Activated naive CD4-positive, alpha-beta T cell treated with anti-CD3 and anti-CD28 coated beads for 36 hours (primary cell): ENCODE data around the gene ELMO3. TPM values are rescaled to one million over a fixed set of nuclear protein-coding genes. Genes with fewer than 3 reads are reported as not detected.

Experiments
- CTCF ChIA-PET: fragments of 350-600 bp; sonication (Branson Sonifier 250); formaldehyde crosslinking; loops from one replicate; lab custom pipeline; 2021; ENCODE audit warnings: antibody characterized with exemption; lab: Charles Lee
- DNase-seq: peaks from one replicate; pipeline ENCODE4 v3.0.0-alpha.2; 2020
- H3K27ac Mint-ChIP-seq: one replicate; pipeline ENCODE4 v1.8.0; 2021; ENCODE audit warnings: mild to moderate bottlenecking, mixed read lengths
- H3K27me3 Mint-ChIP-seq: one replicate; pipeline ENCODE4 v1.8.0; 2021; ENCODE audit warnings: low read depth, mixed read lengths
- H3K36me3 Mint-ChIP-seq: one replicate; pipeline ENCODE4 v1.8.0; 2021; ENCODE audit warnings: low read depth, mixed read lengths
- H3K4me1 Mint-ChIP-seq: one replicate; pipeline ENCODE4 v1.8.0; 2021; ENCODE audit warnings: low read depth, mixed read lengths
- H3K4me3 Mint-ChIP-seq: one replicate; pipeline ENCODE4 v1.8.0; 2021; ENCODE audit warnings: mild to moderate bottlenecking, moderate library complexity, mixed read lengths
- H3K9me3 Mint-ChIP-seq: one replicate; pipeline ENCODE4 v1.8.0; 2021; ENCODE audit warnings: mixed read lengths
- intact Hi-C: fragments of 100-400 bp; cut with micrococcal nuclease; formaldehyde crosslinking; loops from one replicate; pipeline ENCODE4 v1.15.1; 2023
- total RNA-seq, 2 experiments: library from RNA; stranded (reverse); gene quantifications; one replicate each; pipeline ENCODE4 v1.2.3, GENCODE V29; 2021

ELMO3 gene
- total RNA-seq, 2 experiments from 2014 or later, result 3.8 to 4.4 TPM

- Mint-ChIP-seq H3K4me3 (peak overlapping the region; percentile 86), H3K27me3 (no peaks in the 10 kb centered on the region), H3K27ac (no peak overlapping the region), H3K9me3 (no peaks in the 10 kb centered on the region), H3K36me3 (peaks cover 25% of the 10 kb centered on the region), H3K4me1 (peaks cover 43% of the 10 kb centered on the region)
- no peak for DNase-seq
- CTCF ChIA-PET, result interaction anchor here (0.6 to 1.7 kb wide), 3 partner anchors 9 to 216 kb away, joined by 3 to 6 read pairs (median 3); no protein-coding TSS in a partner anchor
- intact Hi-C loops, result no loop called here
Observed at GRCh38 chr16:67193536-67193935, 5.4 kb upstream of the ELMO3 start.

GRCh38 chr16:67194260-67194659 is 4.7 kb upstream of the ELMO3 start:
- CTCF ChIA-PET, result interaction anchor here (1.7 kb wide), 1 partner anchor 10 kb away, joined by 6 read pairs; no protein-coding TSS in a partner anchor
- intact Hi-C loops, result no loop called here
- DNase-seq, result no peak
- no peak overlapping the region for H3K27ac Mint-ChIP-seq
- H3K27me3 Mint-ChIP-seq, result no peaks in the 10 kb centered on the region
- peaks cover 43% of the 10 kb centered on the region for H3K4me1 Mint-ChIP-seq
- H3K9me3 Mint-ChIP-seq, result no peaks in the 10 kb centered on the region
- H3K36me3 Mint-ChIP-seq, result peaks cover 25% of the 10 kb centered on the region
- H3K4me3 Mint-ChIP-seq, result peak overlapping the region; percentile 86

GRCh38 chr16:67195676-67196075 is 3.3 kb upstream of the ELMO3 start:
- Mint-ChIP-seq H3K36me3 (peaks cover 28% of the 10 kb centered on the region), H3K27ac (no peak overlapping the region), H3K9me3 (no peaks in the 10 kb centered on the region), H3K4me3 (no peak overlapping the region), H3K27me3 (no peaks in the 10 kb centered on the region), H3K4me1 (peaks cover 43% of the 10 kb centered on the region)
- intact Hi-C loops, result no loop called here
- no peak for DNase-seq
- CTCF ChIA-PET, result interaction anchor here (0.9 kb wide), 1 partner anchor 234 kb away, joined by 3 read pairs; no protein-coding TSS in a partner anchor

- H3K9me3 Mint-ChIP-seq, result no peaks in the 10 kb centered on the region
- DNase-seq, result no peak
- no peak overlapping the region for H3K4me3 Mint-ChIP-seq
- CTCF ChIA-PET, result interaction anchor here (0.9 to 2.9 kb wide), 2 partner anchors 12 to 235 kb away, joined by 3 to 10 read pairs; no protein-coding TSS in a partner anchor
- H3K27ac Mint-ChIP-seq, result no peak overlapping the region
- H3K27me3 Mint-ChIP-seq, result no peaks in the 10 kb centered on the region
- peaks cover 39% of the 10 kb centered on the region for H3K4me1 Mint-ChIP-seq
- intact Hi-C loops, result no loop called here
- peaks cover 31% of the 10 kb centered on the region for H3K36me3 Mint-ChIP-seq
Observed at GRCh38 chr16:67196881-67197280, 2.0 kb upstream of the ELMO3 start.

GRCh38 chr16:67197704-67198103 is 1.2 kb upstream of the ELMO3 start:
- Mint-ChIP-seq H3K36me3 (peaks cover 29% of the 10 kb centered on the region), H3K4me1 (peaks cover 35% of the 10 kb centered on the region), H3K4me3 (no peak overlapping the region), H3K27ac (no peak overlapping the region), H3K27me3 (no peaks in the 10 kb centered on the region), H3K9me3 (no peaks in the 10 kb centered on the region)
- CTCF ChIA-PET, result interaction anchor here (0.9 to 2.9 kb wide), 8 partner anchors 7 to 180 kb away, joined by 3 to 10 read pairs (median 4); partner anchors contain the start of gene EXOC3L1
- DNase-seq, result no peak
- intact Hi-C loops, result no loop called here

GRCh38 chr16:67198238-67198734 is 645 bp upstream of the ELMO3 start:
- intact Hi-C loops, result no loop called here
- peak; percentile 33 for DNase-seq
- no peak overlapping the region for H3K27ac Mint-ChIP-seq
- H3K9me3 Mint-ChIP-seq, result no peaks in the 10 kb centered on the region
- peaks cover 27% of the 10 kb centered on the region for H3K36me3 Mint-ChIP-seq
- peaks cover 29% of the 10 kb centered on the region for H3K4me1 Mint-ChIP-seq
- H3K4me3 Mint-ChIP-seq, result no peak overlapping the region
- CTCF ChIA-PET, result interaction anchor here (0.9 to 2.9 kb wide), 8 partner anchors 8 to 180 kb away, joined by 3 to 10 read pairs (median 4); partner anchors contain the start of gene EXOC3L1
- no peaks in the 10 kb centered on the region for H3K27me3 Mint-ChIP-seq

- DNase-seq, result no peak
- Mint-ChIP-seq H3K4me3 (no peak overlapping the region), H3K27ac (no peak overlapping the region), H3K36me3 (peaks cover 26% of the 10 kb centered on the region), H3K27me3 (no peaks in the 10 kb centered on the region), H3K9me3 (no peaks in the 10 kb centered on the region), H3K4me1 (peaks cover 18% of the 10 kb centered on the region)
- intact Hi-C loops, result no loop called here
- CTCF ChIA-PET, result interaction anchor here (0.6 to 2.9 kb wide), 3 partner anchors 15 to 222 kb away, joined by 3 to 10 read pairs (median 8); no protein-coding TSS in a partner anchor
Observed at GRCh38 chr16:67199808-67200198, 872 bp downstream of the ELMO3 start.

GRCh38 chr16:67200491-67200890 is 1.6 kb downstream of the ELMO3 start:
- Mint-ChIP-seq H3K9me3 (no peaks in the 10 kb centered on the region), H3K4me3 (no peak overlapping the region), H3K27me3 (no peaks in the 10 kb centered on the region), H3K27ac (no peak overlapping the region), H3K36me3 (peaks cover 24% of the 10 kb centered on the region), H3K4me1 (peaks cover 13% of the 10 kb centered on the region)
- no peak for DNase-seq
- intact Hi-C loops, result no loop called here
- CTCF ChIA-PET, result interaction anchor here (0.6 kb wide), 2 partner anchors 121 to 148 kb away, joined by 5 to 8 read pairs; no protein-coding TSS in a partner anchor

GRCh38 chr16:67201411-67202345 is 2.7 kb downstream of the ELMO3 start:
- no peak for DNase-seq
- Mint-ChIP-seq H3K9me3 (no peaks in the 10 kb centered on the region), H3K36me3 (peaks cover 15% of the 10 kb centered on the region), H3K27ac (no peak overlapping the region), H3K4me3 (no peak overlapping the region), H3K4me1 (peaks cover 2% of the 10 kb centered on the region), H3K27me3 (no peaks in the 10 kb centered on the region)
- CTCF ChIA-PET, result interaction anchor here (0.7 to 1.6 kb wide), 2 partner anchors 10 to 25 kb away, joined by 4 to 5 read pairs; partner anchors contain the start of gene TMEM208
- intact Hi-C loops, result no loop called here

- CTCF ChIA-PET, result interaction anchor here (0.6 to 1.6 kb wide), 2 partner anchors 9 to 195 kb away, joined by 4 to 6 read pairs; no protein-coding TSS in a partner anchor
- H3K4me1 Mint-ChIP-seq, result no peaks in the 10 kb centered on the region
- no peaks in the 10 kb centered on the region for H3K9me3 Mint-ChIP-seq
- intact Hi-C loops, result no loop called here
- no peak overlapping the region for H3K27ac Mint-ChIP-seq
- DNase-seq, result no peak
- H3K27me3 Mint-ChIP-seq, result no peaks in the 10 kb centered on the region
- H3K4me3 Mint-ChIP-seq, result no peak overlapping the region
- H3K36me3 Mint-ChIP-seq, result peaks cover 11% of the 10 kb centered on the region
Observed at GRCh38 chr16:67202426-67202825, 3.5 kb downstream of the ELMO3 start.

- Mint-ChIP-seq H3K36me3 (peaks cover 11% of the 10 kb centered on the region), H3K9me3 (no peaks in the 10 kb centered on the region), H3K4me1 (no peaks in the 10 kb centered on the region), H3K27me3 (no peaks in the 10 kb centered on the region), H3K4me3 (no peak overlapping the region), H3K27ac (no peak overlapping the region)
- CTCF ChIA-PET, result interaction anchor here (0.6 to 1.6 kb wide), 2 partner anchors 8 to 196 kb away, joined by 4 to 6 read pairs; no protein-coding TSS in a partner anchor
- intact Hi-C loops, result no loop called here
- DNase-seq, result no peak
Observed at GRCh38 chr16:67202956-67203493, 4.1 kb downstream of the ELMO3 start.

- H3K27me3 Mint-ChIP-seq, result no peaks in the 10 kb centered on the region
- H3K27ac Mint-ChIP-seq, result no peak overlapping the region
- CTCF ChIA-PET, result interaction anchor here (0.5 to 1.2 kb wide), 2 partner anchors 56 to 193 kb away, joined by 3 to 4 read pairs; no protein-coding TSS in a partner anchor
- H3K9me3 Mint-ChIP-seq, result no peaks in the 10 kb centered on the region
- no peak for DNase-seq
- H3K36me3 Mint-ChIP-seq, result peaks cover 8% of the 10 kb centered on the region
- intact Hi-C loops, result no loop called here
- no peak overlapping the region for H3K4me3 Mint-ChIP-seq
- H3K4me1 Mint-ChIP-seq, result no peaks in the 10 kb centered on the region
Observed at GRCh38 chr16:67204076-67204475, 5.1 kb downstream of the ELMO3 start.
